GM18502 (cell line): ENCODE data around the gene DLEC1.
A peak's percentile ranks its signal among the peaks of the same experiment; 100 is the strongest.

Experiments
- ATAC-seq: cut with Tn5 transposase; IDR thresholded peaks from one replicate; pipeline ENCODE4 v1.9.1; 2021; ENCODE audit warnings: mild to moderate bottlenecking; ENCODE audit not compliant: unreplicated experiment, poor library complexity

Gene DLEC1

GRCh38 chr3:38039101-38039898 is at the start of gene DLEC1:
DLEC1 (plus strand) TSS chr3:38039208; CDS start chr3:38039226, 18 bp downstream.
- ATAC-seq: peak; percentile 83

- no peak for ATAC-seq
Measured at GRCh38 chr3:37989821-37990480, 49.1 kb upstream of the DLEC1 start.

- ATAC-seq: no peak
Measured at GRCh38 chr3:37990527-37990926, 48.5 kb upstream of the DLEC1 start, which contains the start of gene VILL. VILL (plus strand) TSS chr3:37990786; CDS start chr3:37993673, 2,887 bp downstream.

GRCh38 chr3:37991109-37991508 is 47.9 kb upstream of the DLEC1 start:
- no peak for ATAC-seq

- no peak for ATAC-seq
Measured at GRCh38 chr3:37991823-37992222, 47.2 kb upstream of the DLEC1 start.

GRCh38 chr3:37992271-37993066 is 46.5 kb upstream of the DLEC1 start:
- ATAC-seq: no peak

GRCh38 chr3:37993067-37993455 is 45.9 kb upstream of the DLEC1 start:
- ATAC-seq: no peak

- no peak for ATAC-seq
Measured at GRCh38 chr3:37993460-37993819, 45.6 kb upstream of the DLEC1 start.

GRCh38 chr3:37993820-37994638 is 45.0 kb upstream of the DLEC1 start:
- ATAC-seq: peak; percentile 71

- peak; percentile 3 for ATAC-seq
Measured at GRCh38 chr3:37994639-37994972, 44.4 kb upstream of the DLEC1 start.

- no peak for ATAC-seq
Measured at GRCh38 chr3:37995652-37996641, 43.1 kb upstream of the DLEC1 start.

- peak; percentile 58 for ATAC-seq
Measured at GRCh38 chr3:37996785-37997301, 42.2 kb upstream of the DLEC1 start.

GRCh38 chr3:37997342-37997741 is 41.7 kb upstream of the DLEC1 start:
- no peak for ATAC-seq

GRCh38 chr3:37997791-37998370 is 41.1 kb upstream of the DLEC1 start:
- no peak for ATAC-seq

GRCh38 chr3:37999836-38000235 is 39.2 kb upstream of the DLEC1 start:
- ATAC-seq: no peak

- no peak for ATAC-seq
Measured at GRCh38 chr3:38000242-38000916, 38.6 kb upstream of the DLEC1 start.

GRCh38 chr3:38000965-38001455 is 38.0 kb upstream of the DLEC1 start:
- no peak for ATAC-seq
